Fibroblast of villous mesenchyme (primary cell): ENCODE data around the gene DYNLT5. TPM values are rescaled to one million over a fixed set of nuclear protein-coding genes. Genes with fewer than 3 reads are reported as not detected.

Experiments used
- DNase-seq: peaks from one replicate; pipeline ENCODE4 v3.0.0-alpha.2; 2010; ENCODE audit warnings: low read depth
- H3K4me3 ChIP-seq: 2 replicates; pipeline ENCODE4 v1.5.1; 2011; ENCODE audit warnings: low read depth, mild to moderate bottlenecking, low read length
- total RNA-seq: library from RNA; depleted of rRNA; stranded (reverse); fragments of >200 nt; gene quantifications from 2 replicates; pipeline ENCODE4 v1.2.3, GENCODE V29; 2012
- TF ChIP-seq, protein P1 (sequence below): IDR thresholded peaks from 2 replicates; pipeline ENCODE4 v1.5.1; 2012; ENCODE audit warnings: low read depth, mild to moderate bottlenecking, low read length; ENCODE audit not compliant: insufficient read depth

Gene DYNLT5
- total RNA-seq, 1 donor = 1.7 TPM

DNA sequence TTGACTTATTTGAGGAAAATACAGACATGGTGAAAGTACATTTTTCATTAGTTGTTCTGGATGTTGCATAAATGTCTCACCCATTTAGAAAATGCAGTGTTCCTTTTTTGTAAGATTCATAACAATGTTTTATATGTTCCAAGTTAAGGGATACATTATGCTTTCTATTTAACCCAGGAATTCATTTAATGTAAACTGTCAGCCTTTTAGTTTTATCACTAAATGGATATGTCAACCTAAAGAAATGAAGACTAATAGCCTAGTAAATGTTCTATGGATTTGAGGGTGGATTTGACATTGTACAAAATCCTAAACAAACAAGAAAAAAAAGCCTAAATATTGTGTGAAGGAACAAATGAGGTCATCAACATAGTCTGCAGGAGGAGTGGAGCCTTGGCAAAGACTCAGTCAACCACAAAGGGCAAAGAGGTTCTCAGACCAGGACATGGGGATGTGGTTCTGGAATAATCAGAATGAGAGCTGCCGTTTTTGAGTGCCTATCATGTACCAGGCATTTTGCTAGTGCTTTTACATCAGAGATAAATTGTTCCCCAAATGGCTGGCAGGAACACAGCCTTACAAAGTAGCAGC, 57.6 kb downstream of the DYNLT5 start:
- TF ChIP-seq, protein P1, sequence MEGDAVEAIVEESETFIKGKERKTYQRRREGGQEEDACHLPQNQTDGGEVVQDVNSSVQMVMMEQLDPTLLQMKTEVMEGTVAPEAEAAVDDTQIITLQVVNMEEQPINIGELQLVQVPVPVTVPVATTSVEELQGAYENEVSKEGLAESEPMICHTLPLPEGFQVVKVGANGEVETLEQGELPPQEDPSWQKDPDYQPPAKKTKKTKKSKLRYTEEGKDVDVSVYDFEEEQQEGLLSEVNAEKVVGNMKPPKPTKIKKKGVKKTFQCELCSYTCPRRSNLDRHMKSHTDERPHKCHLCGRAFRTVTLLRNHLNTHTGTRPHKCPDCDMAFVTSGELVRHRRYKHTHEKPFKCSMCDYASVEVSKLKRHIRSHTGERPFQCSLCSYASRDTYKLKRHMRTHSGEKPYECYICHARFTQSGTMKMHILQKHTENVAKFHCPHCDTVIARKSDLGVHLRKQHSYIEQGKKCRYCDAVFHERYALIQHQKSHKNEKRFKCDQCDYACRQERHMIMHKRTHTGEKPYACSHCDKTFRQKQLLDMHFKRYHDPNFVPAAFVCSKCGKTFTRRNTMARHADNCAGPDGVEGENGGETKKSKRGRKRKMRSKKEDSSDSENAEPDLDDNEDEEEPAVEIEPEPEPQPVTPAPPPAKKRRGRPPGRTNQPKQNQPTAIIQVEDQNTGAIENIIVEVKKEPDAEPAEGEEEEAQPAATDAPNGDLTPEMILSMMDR = no peak
- H3K4me3 ChIP-seq = no peak overlapping the region
- peak; percentile 33 for DNase-seq

DNA sequence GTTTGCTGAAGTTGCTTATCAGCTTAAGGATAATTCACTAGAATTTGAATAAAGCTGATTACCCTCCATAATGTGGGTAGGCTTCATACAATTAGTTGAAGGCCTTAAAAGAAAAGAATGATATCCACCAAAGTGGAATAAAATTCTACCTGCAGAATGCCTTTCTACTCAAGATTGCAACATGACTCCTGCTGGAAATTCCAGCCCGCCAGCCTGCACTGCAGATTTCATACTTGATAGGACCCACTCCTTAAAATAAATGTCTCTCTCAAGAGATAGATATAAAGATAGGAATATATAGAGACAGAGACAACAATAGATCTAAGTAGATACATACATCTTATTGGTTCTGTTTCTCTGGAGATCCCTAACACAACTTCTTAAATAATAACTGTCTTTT, 72.5 kb downstream of the DYNLT5 start:
- no peak for DNase-seq
- H3K4me3 ChIP-seq = no peak overlapping the region
- TF ChIP-seq, protein P1 = no peak

Other genes starting within 250 kb of the DYNLT5 start
- 98.9 and 180 TPM in 2 replicates for gene SGIP1, start 218.3 kb upstream of the DYNLT5 start, total RNA-seq
- not detected in 2 replicates for gene INSL5, start 48.8 kb downstream of the DYNLT5 start, total RNA-seq
- gene DNAI4, start 172.4 kb downstream of the DYNLT5 start, total RNA-seq = 3.5 and 9.9 TPM in 2 replicates
- 34.1 and 52.2 TPM in 2 replicates for gene MIER1, start 172.5 kb downstream of the DYNLT5 start, total RNA-seq